Forelimb muscle (tissue), 1 donor: ENCODE data around the gene PRMT2. TPM values are rescaled to one million over a fixed set of nuclear protein-coding genes. Genes with fewer than 3 reads are reported as not detected.

Experiments used
- DNase-seq: peaks from one replicate; pipeline ENCODE4 v3.0.0-alpha.2; 2013; ENCODE audit warnings: low read depth
- polyA plus RNA-seq: library from polyadenylated mRNA; unstranded; fragments of 120-200 nt; gene quantifications from one replicate; pipeline ENCODE4 v1.2.1, GENCODE V29; 2013; ENCODE audit not compliant: insufficient read length

The PRMT2 gene
- polyA plus RNA-seq = 116 TPM

- DNase-seq = peak; percentile 96
Measured at GRCh38 chr21:46635324-46636180, at the start of gene PRMT2. PRMT2 (plus strand) TSS chr21:46635674; CDS start chr21:46636952, 1,278 bp downstream.

DNA sequence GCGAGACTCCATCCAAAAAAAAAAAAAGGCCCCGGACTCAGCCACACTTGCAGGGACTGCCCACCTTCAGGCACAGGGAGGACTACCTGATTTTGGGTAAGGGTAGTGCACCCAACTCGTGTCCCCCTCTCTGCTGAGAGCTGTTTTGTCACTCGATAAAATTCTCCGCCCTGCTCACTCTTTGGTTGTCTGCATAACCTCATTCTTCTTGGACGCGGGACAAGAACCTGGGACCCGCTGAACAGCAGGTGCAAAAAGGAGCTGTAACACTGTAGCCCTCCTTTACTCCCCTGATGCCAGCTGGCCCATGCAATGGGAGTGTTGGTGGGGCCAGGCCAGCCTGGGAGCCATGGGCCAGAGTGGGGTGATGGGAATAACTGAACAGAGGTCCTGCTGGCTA, 41.2 kb upstream of the PRMT2 start:
- no peak for DNase-seq

DNA sequence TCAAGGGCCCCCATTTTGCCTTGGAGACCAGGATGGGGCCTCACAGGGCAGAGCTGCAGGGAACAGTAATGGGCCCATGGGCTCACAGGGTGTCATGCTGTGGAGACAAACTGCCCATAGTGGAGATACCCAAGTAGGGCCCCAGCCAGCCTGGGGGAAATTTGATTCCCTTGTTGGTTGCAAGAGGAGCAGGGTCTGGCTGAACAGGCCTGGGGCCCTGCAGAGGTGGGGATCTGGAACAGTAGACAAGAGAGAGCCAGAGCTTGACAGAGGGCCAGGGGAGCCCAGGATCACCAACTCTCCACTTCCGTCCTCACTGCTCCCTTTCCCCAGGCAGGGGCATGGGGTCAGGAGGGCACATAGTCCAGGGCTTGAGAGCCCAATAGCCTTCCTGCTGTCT, 39.3 kb upstream of the PRMT2 start:
- DNase-seq = no peak

DNA sequence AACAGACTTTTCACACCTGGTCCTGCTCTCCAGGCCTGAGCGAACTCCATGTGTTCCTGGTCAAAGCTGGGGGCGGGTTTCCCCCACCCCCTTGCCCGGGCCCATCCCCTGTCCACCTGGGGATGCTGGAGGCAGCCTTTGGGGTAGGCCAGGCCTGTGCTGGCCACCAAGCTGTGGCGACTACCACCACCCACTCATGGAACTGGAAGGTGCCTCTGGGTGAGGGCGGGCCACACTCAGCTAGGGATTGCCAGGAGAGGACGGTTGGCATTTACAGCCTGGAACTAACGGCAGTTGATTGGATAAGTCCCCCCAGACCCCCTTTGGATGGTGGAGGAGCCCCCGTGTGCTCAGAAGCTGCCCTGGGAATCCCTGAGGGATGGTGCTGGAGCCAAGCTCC, 38.4 kb upstream of the PRMT2 start:
- no peak for DNase-seq

- no peak for DNase-seq
Measured at GRCh38 chr21:46597896-46598343, 37.6 kb upstream of the PRMT2 start.

- DNase-seq = peak; percentile 54
Measured at GRCh38 chr21:46598581-46599572, 36.6 kb upstream of the PRMT2 start.

GRCh38 chr21:46600305-46600704, 35.2 kb upstream of the PRMT2 start:
- no peak for DNase-seq

- DNase-seq = no peak
Measured at GRCh38 chr21:46600978-46601377, 34.5 kb upstream of the PRMT2 start.

GRCh38 chr21:46603228-46603627, 32.2 kb upstream of the PRMT2 start:
- DNase-seq = no peak

DNA sequence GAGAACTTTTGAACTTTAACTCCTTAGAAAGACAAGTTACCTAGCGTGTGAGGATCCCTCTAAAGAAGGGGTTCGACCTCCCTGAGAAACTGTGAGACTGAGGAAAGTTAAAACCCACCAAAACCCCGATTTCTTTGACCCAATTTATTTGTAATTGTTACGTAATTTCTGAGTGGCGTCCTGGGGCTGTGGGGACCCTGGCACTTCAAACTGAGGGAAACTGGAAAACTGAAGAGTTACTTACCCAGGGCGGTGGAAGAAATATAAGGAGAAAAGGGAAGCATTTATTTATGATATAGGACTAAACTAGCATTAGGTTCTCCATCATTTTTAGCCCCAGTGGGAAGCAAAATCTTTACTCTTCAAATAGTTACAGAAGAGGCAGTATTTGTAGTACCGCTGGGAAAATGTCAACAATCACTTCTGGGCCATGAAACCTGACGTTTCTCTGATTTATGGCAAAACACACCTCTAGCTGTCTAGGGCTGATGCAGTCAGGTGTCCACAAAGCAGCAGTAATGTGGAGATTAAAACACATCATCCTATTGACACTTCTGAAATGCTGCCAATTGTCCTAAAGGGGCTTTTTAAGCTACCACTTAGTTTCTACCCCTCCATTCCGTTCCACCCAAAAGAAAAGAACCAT, 31.0 kb upstream of the PRMT2 start:
- no peak for DNase-seq

DNA sequence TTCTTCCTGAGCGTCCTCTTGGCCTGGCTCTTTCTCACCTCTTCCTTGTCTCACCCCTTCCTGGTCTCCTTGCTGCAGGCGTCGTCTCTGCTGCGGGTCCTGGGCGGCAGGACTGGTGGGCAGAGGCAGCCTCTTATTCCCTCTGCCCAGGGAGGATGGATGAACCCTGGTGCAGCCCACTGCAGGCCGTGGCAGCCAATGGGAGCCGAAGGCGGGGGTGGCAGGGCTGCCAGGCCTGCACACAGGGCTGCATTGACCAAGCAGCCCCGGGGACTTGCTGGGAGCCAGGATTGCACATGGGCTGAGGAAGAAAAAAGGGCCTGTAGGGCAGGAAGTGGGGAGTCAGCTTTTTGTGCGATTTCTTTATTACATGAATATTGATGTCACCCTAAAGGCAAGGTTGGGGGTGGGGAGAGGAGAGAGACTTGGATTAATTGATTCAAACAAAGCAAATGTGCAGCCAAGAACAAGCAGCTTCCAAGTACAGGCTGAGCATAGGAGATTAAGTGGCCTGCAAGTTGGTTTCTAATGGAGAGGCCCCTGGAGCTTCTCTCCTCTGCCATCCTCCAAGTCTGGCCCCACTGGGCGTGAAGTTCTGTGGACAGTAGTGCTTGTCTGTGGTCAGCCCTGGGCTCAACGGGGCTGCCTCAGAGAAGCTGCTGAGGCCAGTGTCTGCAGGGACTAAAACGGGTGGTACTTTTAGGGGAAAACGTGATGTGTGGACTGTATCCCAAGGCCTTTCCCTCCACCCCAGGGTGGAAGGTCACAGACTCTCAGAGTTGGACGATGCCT, 30.3 kb upstream of the PRMT2 start, which contains the start of gene S100B:
Gene S100B (minus strand): TSS at position 108 of the 792 bp plus-strand sequence. CDS start 2,667 bp downstream, outside the sequence.
- DNase-seq = no peak

DNA sequence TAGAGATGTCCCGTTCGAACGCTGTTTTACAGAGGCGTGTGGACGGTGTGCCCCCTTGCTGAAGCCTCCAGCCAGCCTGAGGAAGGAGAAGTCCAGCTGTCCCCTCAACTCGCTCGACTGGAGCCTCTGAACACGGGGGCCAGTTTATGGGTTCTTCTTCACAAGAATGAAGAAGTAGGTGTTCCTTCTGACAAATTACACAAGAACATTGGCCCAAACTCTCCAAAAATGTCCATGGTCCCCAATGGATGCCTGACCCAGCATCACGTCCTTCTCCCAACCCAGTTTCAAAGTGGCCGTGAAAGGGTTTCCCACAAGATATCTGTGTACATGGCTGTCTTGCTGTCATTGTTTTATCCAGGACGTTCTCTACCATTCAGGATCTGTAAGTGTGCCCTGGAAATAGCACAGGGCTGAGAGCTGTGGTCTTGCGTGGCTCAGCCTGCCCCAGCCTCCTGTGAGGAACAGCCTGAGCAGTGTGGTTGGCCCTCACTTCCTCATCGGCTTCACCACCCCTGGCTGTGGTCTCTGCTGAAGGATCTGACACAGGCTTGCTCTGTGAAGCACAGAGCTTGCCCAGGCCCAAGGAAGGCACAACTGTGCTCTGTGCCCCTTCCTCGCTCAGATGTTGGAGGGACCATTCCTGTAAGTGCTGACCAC, 29.6 kb upstream of the PRMT2 start:
- DNase-seq = no peak

GRCh38 chr21:46606427-46606813, 29.1 kb upstream of the PRMT2 start:
- DNase-seq = no peak

GRCh38 chr21:46607636-46608035, 27.8 kb upstream of the PRMT2 start:
- no peak for DNase-seq

DNA sequence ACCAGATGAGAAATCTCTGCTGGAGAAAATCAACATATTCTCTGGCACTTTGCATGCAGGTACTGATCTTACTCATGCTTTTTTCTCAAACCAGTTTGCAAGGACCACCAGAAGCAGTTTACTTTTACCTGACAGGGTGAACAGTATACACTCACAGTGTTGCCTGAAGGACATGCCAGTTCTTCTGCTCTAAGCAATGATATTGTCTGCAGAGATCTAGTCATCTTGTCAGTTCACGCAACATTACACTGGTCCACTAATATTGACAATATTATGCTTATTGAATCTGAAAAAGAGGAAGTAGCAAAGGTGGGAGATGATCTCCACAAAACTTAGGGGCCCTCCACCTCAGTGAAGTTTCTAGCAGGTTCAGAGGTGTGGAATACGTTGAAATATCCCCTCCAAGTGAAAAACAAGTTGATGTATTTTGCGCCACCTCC, 26.8 kb upstream of the PRMT2 start:
- no peak for DNase-seq

- DNase-seq = no peak
Measured at GRCh38 chr21:46610018-46610701, 25.3 kb upstream of the PRMT2 start.

- DNase-seq = no peak
Measured at GRCh38 chr21:46613391-46613790, 22.1 kb upstream of the PRMT2 start.

- DNase-seq = no peak
Measured at GRCh38 chr21:46616050-46616449, 19.4 kb upstream of the PRMT2 start.

GRCh38 chr21:46616656-46617055, 18.8 kb upstream of the PRMT2 start:
- no peak for DNase-seq
